Mesodermal cell (in vitro differentiated cells): ENCODE measurements around the gene FAM83G.

Experiments
- H3K27ac ChIP-seq: 2 replicates; pipeline ENCODE4 v1.7.0; 2013; ENCODE audit warnings: mild to moderate bottlenecking, low read depth, low read length, moderate library complexity; ENCODE audit not compliant: severe bottlenecking
- H3K36me3 ChIP-seq: 2 replicates; pipeline ENCODE4 v1.7.1; 2013; ENCODE audit warnings: mild to moderate bottlenecking, low read length, moderate library complexity; ENCODE audit not compliant: control insufficient read depth, insufficient read depth
- H3K4me1 ChIP-seq: one replicate; pipeline ENCODE4 v1.7.1; 2013; ENCODE audit warnings: mild to moderate bottlenecking, low read length; ENCODE audit not compliant: insufficient read depth, control insufficient read depth, poor library complexity, severe bottlenecking
- H3K4me3 ChIP-seq: 2 replicates; pipeline ENCODE4 v1.7.0; 2013; ENCODE audit warnings: low read length, control low read depth, mild to moderate bottlenecking; ENCODE audit not compliant: insufficient read depth, poor library complexity, severe bottlenecking; ENCODE audit errors: extremely low read depth
- H3K9me3 ChIP-seq: 2 replicates; pipeline ENCODE4 v1.7.1; 2013; ENCODE audit warnings: mild to moderate bottlenecking, low read length, moderate library complexity; ENCODE audit not compliant: control insufficient read depth
- WGBS, 2 experiments: methylation state at CpG; one replicate each; pipeline ENCODE4 v1.1.5; 2013; ENCODE audit warnings: missing lambda C conversion rate in 2 of 2; ENCODE audit not compliant: insufficient coverage in 2 of 2; 5-methylcytosine and 5-hydroxymethylcytosine counted together

Gene FAM83G

GRCh38 chr17:18986541-18987229 lies 17.9 kb downstream of the FAM83G start:
- no peaks in the 10 kb centered on the region for H3K9me3 ChIP-seq
- peaks cover 33% of the 10 kb centered on the region for H3K36me3 ChIP-seq
- 93 to 95% methylated on average over 17 to 19 of the region's 21 CpGs for WGBS, 2 experiments
- no peak overlapping the region for H3K27ac ChIP-seq
- peaks cover 11% of the 10 kb centered on the region for H3K4me1 ChIP-seq
- H3K4me3 ChIP-seq: no peak overlapping the region

GRCh38 chr17:18985475-18985874 lies 19.1 kb downstream of the FAM83G start:
- peaks cover 21% of the 10 kb centered on the region for H3K4me1 ChIP-seq
- no peaks in the 10 kb centered on the region for H3K9me3 ChIP-seq
- no peak overlapping the region for H3K4me3 ChIP-seq
- H3K27ac ChIP-seq: no peak overlapping the region
- peaks cover 33% of the 10 kb centered on the region for H3K36me3 ChIP-seq
- 95 to 100% methylated on average over 6 to 8 of the region's 9 CpGs for WGBS, 2 experiments

GRCh38 chr17:18984273-18985114 lies 20.1 kb downstream of the FAM83G start:
- WGBS, 2 experiments: 93 to 98% methylated on average over 17 to 18 of the region's 21 CpGs
- H3K4me3 ChIP-seq: no peak overlapping the region
- H3K9me3 ChIP-seq: no peaks in the 10 kb centered on the region
- H3K4me1 ChIP-seq: peaks cover 21% of the 10 kb centered on the region
- peaks cover 29% of the 10 kb centered on the region for H3K36me3 ChIP-seq
- H3K27ac ChIP-seq: no peak overlapping the region

- WGBS, 2 experiments: 81 to 82% methylated on average over 29 to 30 of the region's 30 CpGs
- no peaks in the 10 kb centered on the region for H3K9me3 ChIP-seq
- peaks cover 21% of the 10 kb centered on the region for H3K4me1 ChIP-seq
- H3K4me3 ChIP-seq: no peak overlapping the region
- peak overlapping the region; percentile 82 for H3K27ac ChIP-seq
- H3K36me3 ChIP-seq: peaks cover 40% of the 10 kb centered on the region
These were observed 22.7 kb downstream of the FAM83G start for GRCh38 chr17:18981642-18982424.

GRCh38 chr17:18981335-18981641 lies 23.3 kb downstream of the FAM83G start:
- peak overlapping the region; percentile 82 for H3K27ac ChIP-seq
- peaks cover 43% of the 10 kb centered on the region for H3K36me3 ChIP-seq
- WGBS, 2 experiments: 90 to 100% methylated on average over 4 to 6 of the region's 6 CpGs
- H3K9me3 ChIP-seq: no peaks in the 10 kb centered on the region
- H3K4me3 ChIP-seq: no peak overlapping the region
- H3K4me1 ChIP-seq: peaks cover 21% of the 10 kb centered on the region

- Histone ChIP-seq H3K27ac (no peak overlapping the region), H3K9me3 (no peaks in the 10 kb centered on the region), H3K4me1 (peaks cover 21% of the 10 kb centered on the region), H3K36me3 (peaks cover 46% of the 10 kb centered on the region), H3K4me3 (no peak overlapping the region)
- WGBS, 2 experiments: 80 to 86% methylated on average over 11 of the region's 13 CpGs
These were observed 23.8 kb downstream of the FAM83G start for GRCh38 chr17:18980682-18981334.

- Histone ChIP-seq H3K27ac (no peak overlapping the region), H3K4me1 (peaks cover 21% of the 10 kb centered on the region), H3K4me3 (no peak overlapping the region), H3K9me3 (no peaks in the 10 kb centered on the region), H3K36me3 (peaks cover 39% of the 10 kb centered on the region)
- 95 to 96% methylated on average over 14 to 15 of the region's 17 CpGs for WGBS, 2 experiments
These were observed 25.9 kb downstream of the FAM83G start for GRCh38 chr17:18978655-18979054.

- Histone ChIP-seq H3K9me3 (no peaks in the 10 kb centered on the region), H3K4me1 (peaks cover 21% of the 10 kb centered on the region), H3K27ac (no peak overlapping the region), H3K4me3 (no peak overlapping the region), H3K36me3 (peaks cover 34% of the 10 kb centered on the region)
- 96 to 99% methylated on average over 9 to 12 of the region's 13 CpGs for WGBS, 2 experiments
These were observed 26.5 kb downstream of the FAM83G start for GRCh38 chr17:18978050-18978449.

GRCh38 chr17:18977646-18978045 lies 26.9 kb downstream of the FAM83G start:
- 94 to 95% methylated on average over 17 to 18 of the region's 19 CpGs for WGBS, 2 experiments

GRCh38 chr17:18977021-18977420 lies 27.5 kb downstream of the FAM83G start:
- 90 to 96% methylated on average over 2 to 4 of the region's 4 CpGs for WGBS, 2 experiments
- peaks cover 13% of the 10 kb centered on the region for H3K4me1 ChIP-seq
- H3K4me3 ChIP-seq: no peak overlapping the region
- no peak overlapping the region for H3K27ac ChIP-seq
- peaks cover 36% of the 10 kb centered on the region for H3K36me3 ChIP-seq
- H3K9me3 ChIP-seq: no peaks in the 10 kb centered on the region

More at GRCh38 chr17:18977646-18978045, 26.9 kb downstream of the FAM83G start:
- no peaks in the 10 kb centered on the region for H3K9me3 ChIP-seq
- no peak overlapping the region for H3K4me3 ChIP-seq
- H3K36me3 ChIP-seq: peaks cover 34% of the 10 kb centered on the region
- H3K4me1 ChIP-seq: peaks cover 19% of the 10 kb centered on the region
- H3K27ac ChIP-seq: no peak overlapping the region
